Measurements from ENCODE around the gene ELF5.

ELF5 gene
- total RNA-seq: 0 to 2.2 (median 0.10) reads per million in 17 experiments

GRCh38 chr11:34513682-34514449 is at the start of gene ELF5:
TSS of gene ELF5 (minus strand) at chr11:34513794. CDS start at chr11:34505749, 8,045 bp downstream.
- DNase-seq: no peak

- DNase-seq: peak in 2 of 4 experiments; percentile 16 to 28
Measured at GRCh38 chr11:34562976-34563375, 49.4 kb upstream of the ELF5 start.

GRCh38 chr11:34560511-34560910 is 46.9 kb upstream of the ELF5 start:
- DNase-seq: no peak

- no peak for DNase-seq
Measured at GRCh38 chr11:34558673-34559072, 45.1 kb upstream of the ELF5 start.

GRCh38 chr11:34558211-34558610 is 44.6 kb upstream of the ELF5 start:
- DNase-seq: no peak

GRCh38 chr11:34552270-34552669 is 38.7 kb upstream of the ELF5 start:
- peak; percentile 81 to 92 (median 90) for DNase-seq

- no peak for DNase-seq
Measured at GRCh38 chr11:34549271-34549670, 35.7 kb upstream of the ELF5 start.

- no peak for DNase-seq
Measured at GRCh38 chr11:34548278-34548677, 34.7 kb upstream of the ELF5 start.

- no peak for DNase-seq
Measured at GRCh38 chr11:34546511-34547209, 33.1 kb upstream of the ELF5 start.

- DNase-seq: no peak
Measured at GRCh38 chr11:34542089-34542488, 28.5 kb upstream of the ELF5 start.

- DNase-seq: peak in 2 of 4 experiments; percentile 14 to 27
Measured at GRCh38 chr11:34540870-34541269, 27.3 kb upstream of the ELF5 start.

GRCh38 chr11:34537636-34538035 is 24.0 kb upstream of the ELF5 start:
- DNase-seq: no peak

- DNase-seq: no peak
Measured at GRCh38 chr11:34536056-34536455, 22.5 kb upstream of the ELF5 start.

- DNase-seq: no peak
Measured at GRCh38 chr11:34534826-34535225, 21.2 kb upstream of the ELF5 start.

GRCh38 chr11:34531663-34532062 is 18.1 kb upstream of the ELF5 start:
- no peak for DNase-seq

- DNase-seq: no peak
Measured at GRCh38 chr11:34530545-34531234, 17.1 kb upstream of the ELF5 start.

- no peak for DNase-seq
Measured at GRCh38 chr11:34529643-34530042, 16.0 kb upstream of the ELF5 start.

- no peak for DNase-seq
Measured at GRCh38 chr11:34528072-34528471, 14.5 kb upstream of the ELF5 start.

- no peak for DNase-seq
Measured at GRCh38 chr11:34525888-34526657, 12.5 kb upstream of the ELF5 start.

- DNase-seq: no peak
Measured at GRCh38 chr11:34525098-34525497, 11.5 kb upstream of the ELF5 start.

- DNase-seq: no peak
Measured at GRCh38 chr11:34524696-34525095, 11.1 kb upstream of the ELF5 start.

- no peak for DNase-seq
Measured at GRCh38 chr11:34523053-34523452, 9.5 kb upstream of the ELF5 start.

- no peak for DNase-seq
Measured at GRCh38 chr11:34522188-34522587, 8.6 kb upstream of the ELF5 start.
